K562 (cell line): ENCODE results near the gene TBRG4. TPM values are rescaled to one million over a fixed set of nuclear protein-coding genes. Genes with fewer than 3 reads are reported as not detected.

Experiments used
- ATAC-seq: fragments of 200-7000 bp; cut with Tn5 transposase; 3 replicates; pipeline ENCODE4 v1.9.1; 2020; ENCODE audit warnings: moderate library complexity
- BruUV-seq: library from RNA; stranded (reverse); fragments of 400-500 nt; replicated peaks from 2 replicates; lab custom pipeline; 2021; lab: Mats Ljungman, UMichigan
- CTCF ChIA-PET: fragments of 300-600 bp; formaldehyde crosslinking; extraction: SDS; loops from one replicate; lab custom pipeline; 2021; ENCODE audit warnings: low intra/inter-chr PET ratio; lab: Yijun Ruan, JAX
- POLR2A ChIA-PET: fragments of 300-600, 350-650 bp; sonication (Branson Sonifier 250); formaldehyde crosslinking; extraction: SDS; loops from one replicate; lab custom pipeline; 2021; ENCODE audit warnings: antibody characterized with exemption, inconsistent platforms; lab: Yijun Ruan, JAX
- DNase-seq, 4 experiments: peaks; one replicate each; pipeline versions ENCODE4 v3.0.0 to v3.0.0-alpha.2; 2011 to 2018; ENCODE audit warnings: low spot score in 3 of 4, mixed read lengths in 3 of 4; ENCODE audit errors: extremely low read depth in 1 of 4
- FAIRE-seq: peaks from 2 replicates; lab custom pipeline; 2011; peaks lifted over from hg19 to GRCh38; lab: Jason Lieb, UNC
- H2AFZ ChIP-seq: 2 replicates; pipeline ENCODE4 v1.6.0; 2011; ENCODE audit warnings: low read depth, low read length, control low read depth, inconsistent platforms
- H3K27ac ChIP-seq: fragments of 200-600 bp; 3 replicates; pipeline ENCODE4 v1.8.0; 2011; ENCODE audit warnings: low read depth, mild to moderate bottlenecking, control low read depth, inconsistent platforms, low read length, moderate library complexity, mixed read lengths; ENCODE audit errors: extremely low read depth
- H3K27me3 ChIP-seq, 2 experiments: fragments of 300-600 bp in 1 of 2; 2 replicates in 1 of 2; 3 replicates in 1 of 2; pipeline versions ENCODE4 v1.6.0 to v1.8.0; 2011; ENCODE audit warnings: inconsistent platforms in 2 of 2, low read length in 2 of 2, mild to moderate bottlenecking in 1 of 2, mixed read lengths in 1 of 2, moderate library complexity in 1 of 2; ENCODE audit not compliant: control insufficient read depth in 2 of 2, insufficient read depth in 2 of 2
- H3K36me3 ChIP-seq: fragments of 300-600 bp; 3 replicates; pipeline ENCODE4 v1.8.0; 2011; ENCODE audit warnings: mild to moderate bottlenecking, low read length, inconsistent platforms; ENCODE audit not compliant: control insufficient read depth, insufficient read depth
- H3K4me1 ChIP-seq, 2 experiments: fragments of 200-600 bp in 1 of 2; replicated peaks in 1 of 2; 2 replicates in 1 of 2; 3 replicates in 1 of 2; pipeline versions ENCODE4 v1.5.1 to v1.8.0; 2011; ENCODE audit warnings: inconsistent platforms in 2 of 2, low read length in 2 of 2, mild to moderate bottlenecking in 1 of 2, mixed read lengths in 1 of 2, moderate library complexity in 1 of 2; ENCODE audit not compliant: control insufficient read depth in 2 of 2, insufficient read depth in 2 of 2
- H3K4me2 ChIP-seq: 2 replicates; pipeline ENCODE4 v1.6.1; 2011; ENCODE audit warnings: low read length, control low read depth, inconsistent platforms, mixed read lengths; ENCODE audit not compliant: insufficient read depth
- H3K4me3 ChIP-seq: fragments of 200-600 bp; sonication (generic), shearing (Covaris generic); 2 replicates; pipeline ENCODE4 v1.5.1; 2016; ENCODE audit warnings: control low read depth, inconsistent platforms
- H3K79me2 ChIP-seq: fragments of 200-600 bp; 3 replicates; pipeline ENCODE4 v1.8.0; 2011; ENCODE audit warnings: low read length, inconsistent platforms; ENCODE audit not compliant: control insufficient read depth, insufficient read depth
- H3K9ac ChIP-seq, 2 experiments: 2 replicates each; pipeline versions ENCODE4 v1.6.0 to v1.6.1; 2011; ENCODE audit warnings: low read depth in 2 of 2, low read length in 2 of 2, control low read depth in 1 of 2, inconsistent platforms in 1 of 2, mild to moderate bottlenecking in 1 of 2, mixed read lengths in 1 of 2; ENCODE audit not compliant: insufficient read depth in 1 of 2
- H3K9me1 ChIP-seq: one replicate; pipeline ENCODE4 v1.6.0; 2011; ENCODE audit warnings: inconsistent platforms, mild to moderate bottlenecking, low read length, moderate library complexity; ENCODE audit not compliant: control insufficient read depth, insufficient read depth
- H3K9me3 ChIP-seq: replicated peaks from 2 replicates; pipeline ENCODE4 v1.5.1; 2011; ENCODE audit warnings: low read depth, low read length, inconsistent platforms; ENCODE audit not compliant: control insufficient read depth, insufficient read depth
- H4K20me1 ChIP-seq: replicated peaks from 2 replicates; pipeline ENCODE4 v1.6.1; 2011; ENCODE audit warnings: low read length, inconsistent platforms, mixed read lengths; ENCODE audit not compliant: control insufficient read depth, insufficient read depth
- IRF2 ChIP-seq: sonication (generic); formaldehyde crosslinking; IDR thresholded peaks from 2 replicates; pipeline ENCODE4 v1.8.1; 2022; ENCODE audit warnings: mild to moderate bottlenecking, missing genetic modification reagents
- PTTG1 ChIP-seq: fragments of 450-650 bp; IDR thresholded peaks from 2 replicates; pipeline ENCODE4 v1.6.1; 2016; ENCODE audit warnings: low read depth, mild to moderate bottlenecking, missing genetic modification characterization, missing compliant biosample characterization
- RAD21 ChIP-seq, 2 experiments: fragments of 250-450 bp in 1 of 2; fragments of 450-650 bp in 1 of 2; sonication (Bioruptor Pico) in 1 of 2; formaldehyde crosslinking in 1 of 2; IDR thresholded peaks in 1 of 2; conservative IDR thresholded peaks in 1 of 2; 2 replicates each; pipeline versions ENCODE4 v1.4.0 to v1.8.0; 2020 to 2022; ENCODE audit warnings: mild to moderate bottlenecking in 2 of 2, moderate library complexity in 1 of 2
- STAG1 ChIP-seq: sonication (generic); formaldehyde crosslinking; IDR thresholded peaks from 2 replicates; pipeline ENCODE4 v1.5.0; 2020; ENCODE audit warnings: missing genetic modification reagents, borderline replicate concordance
- WGBS: fragments of 100-300 bp; shearing (Covaris generic); methylation state at CpG from one replicate; pipeline ENCODE4 v1.1.6; 2016; ENCODE audit warnings: low coverage, mixed read lengths; ENCODE audit not compliant: insufficient coverage; ENCODE audit errors: missing lambda C conversion rate; 5-methylcytosine and 5-hydroxymethylcytosine counted together
- in situ Hi-C: fragments of 300-500 bp; cut with MboI; formaldehyde crosslinking; loops from 4 replicates; pipeline ENCODE4 v1.15.0; 2018; ENCODE audit warnings: inconsistent platforms, mixed read lengths
- intact Hi-C: fragments of 100-400 bp; cut with micrococcal nuclease; formaldehyde crosslinking; loops from 2 replicates; pipeline ENCODE4 v1.14.2; 2022
- polyA plus RNA-seq, 8 experiments: library from polyadenylated mRNA; depleted of rRNA in 4 of 8; stranded (reverse) in 5 of 8; unstranded in 3 of 8; fragments of >200 nt; fragmentation: Nextera tagmentation in 2 of 8; fragmentation: Illumina TruSeq in 1 of 8; extraction: Ambion mirVana in 2 of 8; extraction: Trizol in 1 of 8; gene quantifications; 2 replicates each; pipeline versions ENCODE4 v1.2.1 to v1.2.3, GENCODE V29; 2011 to 2014; ENCODE audit warnings: inconsistent platforms in 1 of 8, missing spikeins in 1 of 8
- total RNA-seq, 7 experiments: library from RNA; depleted of rRNA in 6 of 7; stranded (reverse); fragments of >200 nt in 6 of 7; fragmentation: Illumina TruSeq in 2 of 7; extraction: Trizol in 2 of 7; gene quantifications; 2 replicates each; pipeline versions ENCODE4 v1.2.1 to v1.2.3, GENCODE V29; 2011 to 2021; ENCODE audit warnings: low replicate concordance in 1 of 7
- TF ChIP-seq, protein P1 (sequence below), 3 experiments: IDR thresholded peaks in 2 of 3; conservative IDR thresholded peaks in 1 of 3; 2 replicates each; pipeline ENCODE4 v1.5.1; 2011 to 2012; ENCODE audit warnings: low read length in 3 of 3, mild to moderate bottlenecking in 3 of 3, control low read depth in 2 of 3, improper control_type of control experiment in 1 of 3, inconsistent platforms in 1 of 3, low read depth in 1 of 3, mixed read lengths in 1 of 3, moderate library complexity in 1 of 3; ENCODE audit not compliant: insufficient read depth in 2 of 3
- TF ChIP-seq, protein P2 (sequence below): fragments of 250-450 bp; sonication (Bioruptor Pico); IDR thresholded peaks from 2 replicates; pipeline ENCODE4 v1.5.0; 2021; ENCODE audit warnings: mild to moderate bottlenecking, moderate library complexity

The TBRG4 gene
- total and polyA plus RNA-seq, 9 of the 15 experiments (the other 6 are each of a cell fraction or from before 2014, with no cell fraction given) = 11.2 to 322 (median 216) TPM

DNA sequence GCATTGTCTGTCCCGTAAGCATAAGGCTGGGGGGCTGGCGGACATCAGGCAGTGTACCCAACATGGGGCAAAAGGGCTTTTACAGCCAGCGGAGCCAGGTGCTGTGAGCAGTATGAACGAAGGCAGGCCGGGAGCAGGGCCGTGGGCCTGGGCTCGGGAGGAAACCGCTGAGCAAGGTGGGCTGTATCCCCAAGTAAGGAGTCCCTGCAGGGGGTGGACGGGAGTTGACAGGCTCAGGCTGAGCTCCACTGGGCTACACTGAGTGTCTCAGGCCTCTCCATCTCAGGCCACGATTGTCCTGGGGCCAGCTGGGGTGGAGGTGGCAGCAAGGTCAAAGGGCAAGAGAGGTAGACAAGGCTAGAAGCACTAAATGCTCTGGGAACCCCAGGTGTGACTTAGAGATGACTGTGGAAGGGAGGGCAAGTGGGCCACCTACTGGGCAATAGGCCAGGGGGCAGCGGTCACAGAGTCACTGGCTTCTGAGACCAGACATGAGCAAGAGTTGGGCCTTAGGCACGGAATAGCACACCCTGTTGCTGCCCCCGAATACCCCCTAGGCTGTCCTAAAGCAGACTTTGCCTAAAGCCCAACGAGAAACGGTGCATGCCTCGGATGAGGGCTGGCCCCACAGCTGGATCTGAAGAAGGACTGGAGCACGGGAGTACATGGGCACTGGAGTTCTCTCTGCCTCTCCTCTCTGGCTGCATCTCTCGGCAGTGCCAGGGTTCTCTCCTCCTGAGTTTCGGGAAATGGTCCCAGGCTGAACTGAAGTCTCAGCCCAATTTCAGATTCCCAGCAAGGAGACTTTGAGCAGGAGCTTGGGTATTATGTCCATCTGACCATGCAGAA is 35.3 kb upstream of the TBRG4 start:
- no peak overlapping the region for H3K4me3 ChIP-seq
- WGBS = 38% methylated on average over 16 of the region's 19 CpGs
- in situ Hi-C loops = no loop called here
- H3K9me1 ChIP-seq = no peaks in the 10 kb centered on the region
- H3K27me3 ChIP-seq = peaks cover 10 to 38% of the 10 kb centered on the region in 2 experiments
- no peak overlapping the region for H3K27ac ChIP-seq
- FAIRE-seq = no peak
- TF ChIP-seq, protein P1, sequence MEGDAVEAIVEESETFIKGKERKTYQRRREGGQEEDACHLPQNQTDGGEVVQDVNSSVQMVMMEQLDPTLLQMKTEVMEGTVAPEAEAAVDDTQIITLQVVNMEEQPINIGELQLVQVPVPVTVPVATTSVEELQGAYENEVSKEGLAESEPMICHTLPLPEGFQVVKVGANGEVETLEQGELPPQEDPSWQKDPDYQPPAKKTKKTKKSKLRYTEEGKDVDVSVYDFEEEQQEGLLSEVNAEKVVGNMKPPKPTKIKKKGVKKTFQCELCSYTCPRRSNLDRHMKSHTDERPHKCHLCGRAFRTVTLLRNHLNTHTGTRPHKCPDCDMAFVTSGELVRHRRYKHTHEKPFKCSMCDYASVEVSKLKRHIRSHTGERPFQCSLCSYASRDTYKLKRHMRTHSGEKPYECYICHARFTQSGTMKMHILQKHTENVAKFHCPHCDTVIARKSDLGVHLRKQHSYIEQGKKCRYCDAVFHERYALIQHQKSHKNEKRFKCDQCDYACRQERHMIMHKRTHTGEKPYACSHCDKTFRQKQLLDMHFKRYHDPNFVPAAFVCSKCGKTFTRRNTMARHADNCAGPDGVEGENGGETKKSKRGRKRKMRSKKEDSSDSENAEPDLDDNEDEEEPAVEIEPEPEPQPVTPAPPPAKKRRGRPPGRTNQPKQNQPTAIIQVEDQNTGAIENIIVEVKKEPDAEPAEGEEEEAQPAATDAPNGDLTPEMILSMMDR (IDR thresholded peaks at IDR 0.05 in 2 of 3, conservative IDR thresholded peaks at IDR 0.05 in 1 of 3; ENCODE audit: insufficient read depth in 2 of 3, low read depth in 1 of 3, low read length in 3 of 3) = peak; percentile 43 to 51 (median 48)
- no peak for TF ChIP-seq PTTG1
- 0 out of 2 replicates have a peak, but pooled peaks have one; percentile 15 for TF ChIP-seq IRF2 (CRISPR knock-in tag)
- peak; percentile 56; the same call in 1 of the 2 replicates for TF ChIP-seq STAG1 (CRISPR knock-in tag)
- peak in 1 of 2 experiments; percentile 47; a peak in 2 of 4 replicates for TF ChIP-seq RAD21 (CRISPR knock-in tag; conservative IDR thresholded peaks at IDR 0.05 in 1 of 2, IDR thresholded peaks at IDR 0.05 in 1 of 2)
- TF ChIP-seq, protein P2, sequence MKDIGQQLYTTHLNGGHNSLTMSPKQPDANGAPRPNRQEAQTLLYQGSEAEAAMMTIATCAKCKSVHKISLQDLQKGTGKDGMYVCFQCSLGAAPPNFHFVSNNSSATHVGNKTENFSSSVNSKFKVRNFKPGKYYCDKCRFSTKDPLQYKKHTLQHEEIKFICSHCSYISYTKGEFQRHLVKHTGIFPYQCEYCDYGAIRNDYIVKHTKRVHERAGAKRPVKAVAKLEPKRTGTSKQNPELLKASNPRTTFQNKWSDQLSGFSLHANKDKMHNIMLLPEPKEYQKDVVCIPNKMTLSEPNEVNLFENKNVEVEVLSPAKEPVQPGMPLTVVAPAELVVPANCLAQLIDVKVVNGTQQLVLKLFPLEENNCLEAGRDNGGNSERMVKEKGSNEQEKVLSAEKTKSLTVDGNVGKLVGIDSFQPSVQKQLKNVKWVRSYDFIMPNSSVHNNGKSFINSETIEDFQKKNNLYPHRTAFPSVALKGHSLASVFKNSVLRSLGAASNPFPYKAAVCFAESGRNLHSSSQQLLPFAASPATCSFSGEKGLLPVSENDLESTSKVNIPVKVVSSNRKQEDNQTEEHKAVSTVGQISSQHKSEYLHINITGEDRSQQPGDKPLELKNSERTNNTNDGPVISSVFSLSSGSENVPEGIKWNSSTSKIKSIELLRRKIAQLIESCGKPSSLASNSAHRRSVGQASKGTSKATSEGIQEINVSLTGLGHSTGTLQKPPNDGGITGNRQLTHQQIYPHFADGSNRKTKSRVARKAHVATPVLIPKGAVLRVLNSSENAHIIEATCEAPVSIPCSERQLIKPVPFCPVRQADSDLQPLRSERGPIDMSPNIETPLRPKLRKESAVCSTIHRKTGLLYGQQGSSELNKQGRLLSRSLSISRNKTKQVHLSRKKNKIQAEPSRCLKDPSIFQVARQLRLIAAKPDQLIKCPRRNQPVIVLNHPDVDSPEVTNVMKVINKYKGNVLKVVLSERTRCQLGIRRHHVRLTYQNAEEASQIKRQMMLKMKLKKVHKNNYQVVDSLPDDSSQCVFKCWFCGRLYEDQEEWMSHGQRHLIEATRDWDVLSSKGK (CRISPR knock-in tag) = no peak
- POLR2A ChIA-PET = interaction anchor here (0.6 kb wide), 1 partner anchor 254 kb away, joined by 4 read pairs; no protein-coding TSS in a partner anchor
- H3K79me2 ChIP-seq = no peaks in the 10 kb centered on the region
- H3K9me3 ChIP-seq = no peaks in the 10 kb centered on the region
- CTCF ChIA-PET = no interaction called here
- H3K4me1 ChIP-seq = peaks cover 0 to 12% of the 10 kb centered on the region in 2 experiments; a peak in 2 of 5 replicates
- H4K20me1 ChIP-seq = 0 out of 2 replicates have a peak, but pooled peaks cover 3% of the 10 kb centered on the region
- no peak overlapping the region for H2AFZ ChIP-seq
- no peak overlapping the region for H3K9ac ChIP-seq
- no peak overlapping the region for H3K4me2 ChIP-seq
- intact Hi-C loops = no loop called here
- BruUV-seq = no TSS peak
- DNase-seq = peak; percentile 37 to 49 (median 46)
- H3K36me3 ChIP-seq = no peaks in the 10 kb centered on the region
- ATAC-seq = peak; percentile 67
